B cell (primary cell): ENCODE results near the gene SIL1. TPM values are rescaled to one million over a fixed set of nuclear protein-coding genes. Genes with fewer than 3 reads are reported as not detected.

Source experiments
- ATAC-seq: fragments of 200-7000 bp; cut with Tn5 transposase; one replicate; pipeline ENCODE4 v1.10.0; 2021; ENCODE audit warnings: low read depth, mild to moderate bottlenecking, moderate number of reproducible peaks, moderate library complexity
- CTCF ChIA-PET: fragments of 350-600 bp; sonication (Branson Sonifier 250); formaldehyde crosslinking; loops from one replicate; lab custom pipeline; 2021; ENCODE audit warnings: antibody characterized with exemption, inconsistent platforms; lab: Charles Lee
- POLR2A ChIA-PET: fragments of 350-600 bp; sonication (Branson Sonifier 250); formaldehyde crosslinking; loops from one replicate; lab custom pipeline; 2021; ENCODE audit warnings: antibody characterized with exemption; lab: Charles Lee
- DNase-seq: peaks from one replicate; pipeline ENCODE4 v3.0.0; 2013
- H2AFZ ChIP-seq: 2 replicates; pipeline ENCODE4 v1.6.1; 2012; ENCODE audit warnings: mild to moderate bottlenecking, low read depth, low read length; ENCODE audit not compliant: insufficient read depth, poor library complexity, severe bottlenecking
- H3K27ac ChIP-seq, 2 donors: 1 replicate in 1 of 2; 2 replicates in 1 of 2; pipeline ENCODE4 v1.5.1; 2012 to 2013; ENCODE audit warnings: low read length in 2 of 2, mild to moderate bottlenecking in 2 of 2, moderate library complexity in 1 of 2
- H3K27me3 ChIP-seq, 4 experiments: fragments of 200-600 bp in 1 of 4; sonication (generic) in 1 of 4; replicated peaks in 1 of 4; 1 replicate in 2 of 4; 2 replicates in 2 of 4; pipeline versions ENCODE4 v1.6.1 to v1.7.0; 2013 to 2016; ENCODE audit warnings: low read length in 3 of 4, mild to moderate bottlenecking in 2 of 4, mixed read lengths in 1 of 4, moderate library complexity in 1 of 4; ENCODE audit not compliant: insufficient read depth in 4 of 4, control insufficient read depth in 3 of 4; ENCODE audit errors: control extremely low read depth in 1 of 4
- H3K36me3 ChIP-seq, 2 experiments: replicated peaks in 1 of 2; 1 replicate in 1 of 2; 2 replicates in 1 of 2; pipeline versions ENCODE4 v1.6.1 to v1.7.1; 2013; ENCODE audit warnings: low read length in 1 of 2; ENCODE audit not compliant: insufficient read depth in 2 of 2, control insufficient read depth in 1 of 2; ENCODE audit errors: control extremely low read depth in 1 of 2, extremely low read depth in 1 of 2
- H3K4me1 ChIP-seq, 2 donors: fragments of 200-600 bp in 1 of 2; sonication (generic) in 1 of 2; 1 replicate in 1 of 2; 2 replicates in 1 of 2; pipeline versions ENCODE4 v1.5.1 to v1.6.1; 2013 to 2017; ENCODE audit warnings: low read length in 2 of 2; ENCODE audit not compliant: control insufficient read depth in 2 of 2, insufficient read depth in 2 of 2
- H3K4me2 ChIP-seq: replicated peaks from 2 replicates; pipeline ENCODE3; 2012; ENCODE audit warnings: mild to moderate bottlenecking, low read depth, low read length; ENCODE audit not compliant: poor library complexity, severe bottlenecking
- H3K4me3 ChIP-seq, 5 experiments: fragments of 200-600 bp in 1 of 5; sonication (generic) in 1 of 5; 1 replicate in 3 of 5; 2 replicates in 2 of 5; pipeline versions ENCODE4 v1.5.1 to v1.7.0; 2011 to 2016; ENCODE audit warnings: low read length in 4 of 5, mild to moderate bottlenecking in 4 of 5, low read depth in 2 of 5, control low read depth in 1 of 5, moderate library complexity in 1 of 5; ENCODE audit not compliant: insufficient read depth in 1 of 5; ENCODE audit errors: control extremely low read depth in 1 of 5, extremely low read depth in 1 of 5
- H3K79me2 ChIP-seq: fragments of 200-600 bp; sonication (generic); one replicate; pipeline ENCODE4 v1.6.0; 2016; ENCODE audit warnings: low read length; ENCODE audit not compliant: control insufficient read depth, insufficient read depth
- H3K9ac ChIP-seq: fragments of 200-600 bp; sonication (generic); 2 replicates; pipeline ENCODE4 v1.6.1; 2017; ENCODE audit warnings: mild to moderate bottlenecking, low read length, moderate library complexity
- H3K9me3 ChIP-seq, 3 donors: one replicate each; pipeline versions ENCODE4 v1.6.1 to v1.7.1; 2013; ENCODE audit warnings: low read length in 2 of 3; ENCODE audit not compliant: control insufficient read depth in 2 of 3, insufficient read depth in 1 of 3; ENCODE audit errors: control extremely low read depth in 1 of 3
- H4K20me1 ChIP-seq: 2 replicates; pipeline ENCODE4 v1.6.0; 2012; ENCODE audit warnings: mild to moderate bottlenecking, low read length; ENCODE audit not compliant: insufficient read depth, control insufficient read depth, poor library complexity, severe bottlenecking
- H3K27ac Mint-ChIP-seq: one replicate; pipeline ENCODE4 v1.8.0; 2021; ENCODE audit warnings: mixed read lengths
- H3K27me3 Mint-ChIP-seq: one replicate; pipeline ENCODE4 v1.8.0; 2021; ENCODE audit warnings: mixed read lengths
- H3K4me1 Mint-ChIP-seq: one replicate; pipeline ENCODE4 v1.8.0; 2021; ENCODE audit warnings: mixed read lengths
- H3K4me3 Mint-ChIP-seq: one replicate; pipeline ENCODE4 v1.8.0; 2021; ENCODE audit warnings: mixed read lengths
- H3K9me3 Mint-ChIP-seq: one replicate; pipeline ENCODE4 v1.8.0; 2022; ENCODE audit warnings: mixed read lengths; ENCODE audit not compliant: insufficient read depth
- EZH2 ChIP-seq: IDR thresholded peaks from 2 replicates; pipeline ENCODE4 v1.6.1; 2012; ENCODE audit warnings: borderline replicate concordance, low read depth, mild to moderate bottlenecking, moderate library complexity, low read length; ENCODE audit not compliant: insufficient read depth, poor library complexity, severe bottlenecking
- WGBS: methylation state at CpG from one replicate; pipeline ENCODE4 v1.1.5; 2013; ENCODE audit warnings: missing lambda C conversion rate; ENCODE audit not compliant: insufficient coverage; 5-methylcytosine and 5-hydroxymethylcytosine counted together
- intact Hi-C: fragments of 100-400 bp; cut with micrococcal nuclease; formaldehyde crosslinking; loops from one replicate; pipeline ENCODE4 v1.10.0; 2022
- polyA plus RNA-seq: library from polyadenylated mRNA; depleted of rRNA; stranded (reverse); fragments of >200 nt; gene quantifications from 2 replicates; pipeline ENCODE4 v1.2.3, GENCODE V29; 2012
- total RNA-seq, 2 donors: library from RNA; stranded (reverse); fragments of 120-200 nt in 1 of 2; gene quantifications; 1 replicate in 1 of 2; 2 replicates in 1 of 2; pipeline versions ENCODE4 v1.2.3 to v1.2.4, GENCODE V29; 2013 to 2022
- TF ChIP-seq, protein P1 (sequence below): fragments of 200-600 bp; IDR thresholded peaks from one replicate; pipeline ENCODE4 v1.8.0; 2022; ENCODE audit warnings: antibody characterized with exemption, mild to moderate bottlenecking

SIL1 gene
- total and polyA plus RNA-seq, 2 donors (not counting 1 experiment from before 2014, with no cell fraction given), result 16.9 to 19.8 TPM

DNA sequence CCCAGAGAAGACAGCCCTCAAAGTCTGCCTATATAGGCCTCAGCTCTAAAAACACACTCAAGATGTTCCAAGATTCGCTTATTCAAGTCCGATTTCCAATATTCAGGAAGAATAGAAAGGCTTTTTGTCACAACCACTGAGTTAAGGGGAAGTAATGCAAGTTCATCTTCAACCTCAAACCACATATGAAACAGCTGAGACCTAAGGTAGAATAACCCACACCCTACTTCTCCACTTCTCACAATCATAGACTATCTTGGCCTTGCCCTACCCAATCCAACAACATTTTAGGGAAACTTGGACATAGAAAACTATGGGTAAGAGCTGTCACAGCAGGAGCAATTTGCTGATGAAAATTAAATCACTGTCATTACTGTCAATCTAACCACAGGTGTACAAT lies 171.0 kb downstream of the SIL1 start:
- H3K36me3 ChIP-seq, result peaks cover 0 to 6% of the 10 kb centered on the region in 2 experiments
- no peak overlapping the region for H3K4me3 Mint-ChIP-seq
- H3K9me3 ChIP-seq, result no peaks in the 10 kb centered on the region
- DNase-seq, result no peak
- TF ChIP-seq, protein P1, sequence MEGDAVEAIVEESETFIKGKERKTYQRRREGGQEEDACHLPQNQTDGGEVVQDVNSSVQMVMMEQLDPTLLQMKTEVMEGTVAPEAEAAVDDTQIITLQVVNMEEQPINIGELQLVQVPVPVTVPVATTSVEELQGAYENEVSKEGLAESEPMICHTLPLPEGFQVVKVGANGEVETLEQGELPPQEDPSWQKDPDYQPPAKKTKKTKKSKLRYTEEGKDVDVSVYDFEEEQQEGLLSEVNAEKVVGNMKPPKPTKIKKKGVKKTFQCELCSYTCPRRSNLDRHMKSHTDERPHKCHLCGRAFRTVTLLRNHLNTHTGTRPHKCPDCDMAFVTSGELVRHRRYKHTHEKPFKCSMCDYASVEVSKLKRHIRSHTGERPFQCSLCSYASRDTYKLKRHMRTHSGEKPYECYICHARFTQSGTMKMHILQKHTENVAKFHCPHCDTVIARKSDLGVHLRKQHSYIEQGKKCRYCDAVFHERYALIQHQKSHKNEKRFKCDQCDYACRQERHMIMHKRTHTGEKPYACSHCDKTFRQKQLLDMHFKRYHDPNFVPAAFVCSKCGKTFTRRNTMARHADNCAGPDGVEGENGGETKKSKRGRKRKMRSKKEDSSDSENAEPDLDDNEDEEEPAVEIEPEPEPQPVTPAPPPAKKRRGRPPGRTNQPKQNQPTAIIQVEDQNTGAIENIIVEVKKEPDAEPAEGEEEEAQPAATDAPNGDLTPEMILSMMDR, result no peak
- TF ChIP-seq EZH2, result no peak
- H3K4me3 ChIP-seq, result no peak overlapping the region
- H3K4me2 ChIP-seq, result no peak overlapping the region
- H3K79me2 ChIP-seq, result no peaks in the 10 kb centered on the region
- WGBS, result no CpG with 5 or more reads among the region's 2 CpGs
- no peaks in the 10 kb centered on the region for H3K27me3 ChIP-seq
- CTCF ChIA-PET, result no interaction called here
- H3K27ac ChIP-seq, result no peak overlapping the region
- no peak for ATAC-seq
- H3K27ac Mint-ChIP-seq, result no peak overlapping the region
- no peak overlapping the region for H3K9ac ChIP-seq
- H4K20me1 ChIP-seq, result no peaks in the 10 kb centered on the region
- H3K27me3 Mint-ChIP-seq, result no peaks in the 10 kb centered on the region
- peaks cover 3% of the 10 kb centered on the region for H3K9me3 Mint-ChIP-seq
- intact Hi-C loops, result no loop called here
- POLR2A ChIA-PET, result no interaction called here
- H3K4me1 Mint-ChIP-seq, result no peaks in the 10 kb centered on the region
- H3K4me1 ChIP-seq, result no peaks in the 10 kb centered on the region
- no peak overlapping the region for H2AFZ ChIP-seq

DNA sequence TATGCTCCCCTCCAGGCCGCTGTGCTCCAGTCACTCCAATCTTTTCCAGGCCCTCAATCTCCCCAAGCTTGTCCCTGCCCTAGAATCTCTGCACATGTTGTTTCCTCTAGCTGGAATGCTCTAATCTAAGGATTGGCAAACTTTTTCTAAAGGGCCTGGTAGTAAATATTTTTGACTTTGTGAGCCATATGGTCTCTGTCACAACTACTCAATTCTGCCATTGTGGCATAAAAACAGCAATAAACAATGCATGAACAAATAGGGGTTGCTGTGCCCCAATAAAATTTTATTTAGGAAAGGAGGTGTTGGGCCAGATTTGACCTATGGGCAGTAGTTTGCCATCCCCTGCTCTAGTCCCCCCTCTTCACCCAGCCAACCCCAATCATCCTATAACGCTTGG lies 172.5 kb downstream of the SIL1 start:
- no peak overlapping the region for H3K4me2 ChIP-seq
- DNase-seq, result no peak
- intact Hi-C loops, result no loop called here
- peaks cover 0 to 6% of the 10 kb centered on the region in 2 experiments for H3K36me3 ChIP-seq
- H3K4me1 ChIP-seq, result no peaks in the 10 kb centered on the region
- no peaks in the 10 kb centered on the region for H3K9me3 ChIP-seq
- no peak for TF ChIP-seq EZH2
- TF ChIP-seq, protein P1, result no peak
- H3K9ac ChIP-seq, result no peak overlapping the region
- no peaks in the 10 kb centered on the region for H3K27me3 ChIP-seq
- ChIA-PET POLR2A (no interaction called here), CTCF (no interaction called here)
- no peak overlapping the region for H3K27ac Mint-ChIP-seq
- no peak overlapping the region for H3K27ac ChIP-seq
- no peaks in the 10 kb centered on the region for H3K9me3 Mint-ChIP-seq
- H3K4me1 Mint-ChIP-seq, result no peaks in the 10 kb centered on the region
- no peaks in the 10 kb centered on the region for H3K27me3 Mint-ChIP-seq
- H3K4me3 ChIP-seq, result no peak overlapping the region
- H3K4me3 Mint-ChIP-seq, result no peak overlapping the region
- ATAC-seq, result no peak
- no CpG with 5 or more reads among the region's 2 CpGs for WGBS
- no peaks in the 10 kb centered on the region for H3K79me2 ChIP-seq
- H2AFZ ChIP-seq, result no peak overlapping the region
- H4K20me1 ChIP-seq, result no peaks in the 10 kb centered on the region
